Measurements from ENCODE around the gene ORAI3.

DNA sequence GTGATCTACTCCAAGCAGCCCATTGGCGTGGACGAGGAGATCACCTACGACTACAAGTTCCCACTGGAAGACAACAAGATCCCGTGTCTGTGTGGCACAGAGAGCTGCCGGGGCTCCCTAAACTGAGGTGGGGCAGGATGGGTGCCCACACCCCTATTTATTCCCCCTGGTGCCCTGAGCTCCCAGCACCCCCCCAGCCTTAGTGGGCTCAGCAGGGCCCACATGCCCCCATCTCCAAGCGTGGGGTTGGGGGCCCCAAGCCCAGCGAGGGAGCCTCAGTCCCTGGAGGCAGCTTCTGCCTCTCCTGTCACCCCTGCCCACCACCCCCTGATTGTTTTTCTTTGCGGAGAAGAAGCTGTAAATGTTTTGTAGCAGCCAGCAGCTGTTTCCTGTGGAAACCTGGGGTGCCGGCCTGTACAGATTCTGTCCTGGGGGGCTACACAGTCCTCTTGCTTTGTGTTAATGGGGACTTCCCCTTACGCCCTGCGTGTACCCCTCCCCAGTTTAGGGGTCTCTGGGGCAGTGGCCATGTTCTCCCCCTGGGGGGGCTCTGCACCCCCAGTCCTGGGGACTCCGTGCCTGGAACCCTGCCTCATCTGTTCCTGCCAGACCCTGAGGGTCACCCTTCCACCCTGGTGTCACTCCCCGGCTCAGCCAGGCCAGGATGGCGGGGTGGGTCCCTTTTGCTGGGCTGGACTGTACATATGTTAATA lies 35.2 kb downstream of the ORAI3 start:
- TF ChIP-seq ZNF274 (IDR thresholded peaks at IDR 0.05; ENCODE audit: low read depth, low read length) (no peak), YY1 (IDR thresholded peaks at IDR 0.05; ENCODE audit: insufficient read depth, insufficient read length) (no peak), SUZ12 (IDR thresholded peaks at IDR 0.05; ENCODE audit: extremely low read depth, insufficient read depth, insufficient read length) (no peak)
